ENCODE results near the gene IGSF21.

GRCh38 chr1:18238190-18238589 is 130.6 kb downstream of the IGSF21 start:
- TF ChIP-seq POLR2A (IDR thresholded peaks at IDR 0.05) (no peak), CTCF (IDR thresholded peaks at IDR 0.05) (no peak)

Data from thyroid gland (tissue), 4 donors.